Lung (tissue), 12 donors: Measurements from ENCODE around the gene RTN4IP1. TPM values are rescaled to one million over a fixed set of nuclear protein-coding genes. Genes with fewer than 3 reads are reported as not detected.

Experiments
- ATAC-seq: fragments of 200-7000 bp; cut with Tn5 transposase; one replicate; pipeline ENCODE4 v1.9.1; 2020; ENCODE audit warnings: moderate number of reproducible peaks; ENCODE audit not compliant: insufficient read depth, low FRiP score
- DNase-seq, 3 donors: peaks; one replicate each; pipeline ENCODE4 v3.0.0-alpha.2; 2013 to 2017
- H3K27ac ChIP-seq, 2 donors: one replicate each; pipeline ENCODE4 v1.5.1; 2013; ENCODE audit warnings: mild to moderate bottlenecking in 2 of 2, moderate library complexity in 2 of 2, control low read depth in 1 of 2, inconsistent platforms in 1 of 2, low read depth in 1 of 2, low read length in 1 of 2
- H3K27me3 ChIP-seq, 3 donors: one replicate each; pipeline ENCODE4 v1.5.1; 2013; ENCODE audit warnings: low read length in 2 of 3; ENCODE audit not compliant: control insufficient read depth in 3 of 3, insufficient read depth in 3 of 3
- H3K36me3 ChIP-seq, 4 donors: one replicate each; pipeline ENCODE4 v1.5.1; 2013; ENCODE audit warnings: low read length in 4 of 4, mild to moderate bottlenecking in 1 of 4, moderate library complexity in 1 of 4; ENCODE audit not compliant: control insufficient read depth in 4 of 4, insufficient read depth in 4 of 4
- H3K4me1 ChIP-seq, 5 donors: one replicate each; pipeline ENCODE4 v1.5.1; 2013; ENCODE audit warnings: low read length in 5 of 5, mild to moderate bottlenecking in 2 of 5, moderate library complexity in 1 of 5; ENCODE audit not compliant: control insufficient read depth in 5 of 5, insufficient read depth in 5 of 5
- H3K4me3 ChIP-seq: one replicate; pipeline ENCODE4 v1.5.1; 2013; ENCODE audit warnings: mild to moderate bottlenecking, control low read depth, moderate library complexity
- H3K9ac ChIP-seq, 2 donors: one replicate each; pipeline ENCODE4 v1.5.1; 2013; ENCODE audit warnings: low read length in 2 of 2, control low read depth in 1 of 2; ENCODE audit not compliant: insufficient read depth in 1 of 2
- H3K9me3 ChIP-seq, 4 donors: one replicate each; pipeline ENCODE4 v1.5.1; 2013; ENCODE audit warnings: low read length in 3 of 4, mild to moderate bottlenecking in 1 of 4, moderate library complexity in 1 of 4; ENCODE audit not compliant: control insufficient read depth in 4 of 4, insufficient read depth in 3 of 4
- CTCF ChIP-seq: IDR thresholded peaks from 2 replicates; pipeline ENCODE4 v1.5.1; 2012; ENCODE audit warnings: mild to moderate bottlenecking; ENCODE audit errors: control extremely low read depth, extremely low read depth
- WGBS, 2 donors: extraction: QIAGEN DNeasy Blood & Tissue Kit; methylation state at CpG; one replicate each; pipeline ENCODE4 v1.1.7; 2013; 5-methylcytosine and 5-hydroxymethylcytosine counted together
- polyA plus RNA-seq, 2 donors: library from polyadenylated mRNA; stranded (reverse); fragments of 200-250 nt; gene quantifications; one replicate each; pipeline ENCODE4 v1.2.1, GENCODE V29; 2013
- total RNA-seq, 2 donors: library from RNA; depleted of rRNA in 1 of 2; stranded (reverse); fragments of >200 nt in 1 of 2; gene quantifications; one replicate each; pipeline ENCODE4 v1.2.1, GENCODE V29; 2014 to 2021
- donor health status: control.
- donor health status: control.
- donor health status: Bipolar disorder and iron deficiency.
- donor health status: healthy.
- donor health status: DM: yes; HTN: yes; CAD: no.

RTN4IP1 gene
- total and polyA plus RNA-seq, 4 donors, result 2.8 to 5.6 (median 4.6) TPM

DNA sequence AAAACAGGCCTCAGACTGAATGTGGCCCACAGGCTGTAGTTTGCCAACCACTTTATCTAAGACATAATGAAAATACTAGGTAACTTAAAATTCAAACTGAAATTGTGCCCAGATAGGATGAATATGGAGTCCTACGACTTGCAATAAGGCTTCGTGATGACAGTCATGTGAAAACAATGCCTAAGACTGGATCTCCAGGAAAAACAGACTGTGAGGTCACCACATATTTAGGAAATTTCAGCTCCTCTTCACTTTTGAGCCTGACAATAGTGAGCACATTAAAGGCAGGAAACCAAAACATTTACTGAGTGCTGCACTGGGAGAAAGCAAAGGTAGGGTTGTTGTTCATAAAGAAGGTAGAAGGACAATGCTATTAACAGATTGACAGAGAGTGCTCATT, 50.0 kb downstream of the RTN4IP1 start:
- H3K27me3 ChIP-seq, result no peaks in the 10 kb centered on the region
- H3K4me3 ChIP-seq, result no peak overlapping the region
- H3K4me1 ChIP-seq, result no peaks in the 10 kb centered on the region
- H3K27ac ChIP-seq, result no peak overlapping the region
- no peak for ATAC-seq
- no peak for DNase-seq
- H3K36me3 ChIP-seq, result peaks cover 0 to 7% (median 2%) of the 10 kb centered on the region in 4 donors
- no peaks in the 10 kb centered on the region for H3K9me3 ChIP-seq
- H3K9ac ChIP-seq, result no peak overlapping the region
- TF ChIP-seq CTCF, result no peak
- WGBS, 2 donors, result 93 to 96% methylated on average over 2 of the region's 2 CpGs

GRCh38 chr6:106574741-106575458, 54.4 kb downstream of the RTN4IP1 start:
- Histone ChIP-seq H3K27me3 (no peaks in the 10 kb centered on the region), H3K9ac (no peak overlapping the region), H3K27ac (no peak overlapping the region), H3K36me3 (peaks cover 0 to 14% (median 0%) of the 10 kb centered on the region in 4 donors), H3K9me3 (no peaks in the 10 kb centered on the region), H3K4me3 (no peak overlapping the region), H3K4me1 (no peaks in the 10 kb centered on the region)
- TF ChIP-seq CTCF, result no peak
- ATAC-seq (peak; percentile 62), DNase-seq (no peak)
- WGBS, 2 donors, result 89% methylated on average over 16 of the region's 16 CpGs

- ATAC-seq (no peak), DNase-seq (no peak)
- Histone ChIP-seq H3K27ac (no peak overlapping the region), H3K27me3 (no peaks in the 10 kb centered on the region), H3K36me3 (peaks cover 0 to 14% (median 0%) of the 10 kb centered on the region in 4 donors), H3K4me1 (no peaks in the 10 kb centered on the region), H3K4me3 (no peak overlapping the region), H3K9ac (no peak overlapping the region), H3K9me3 (no peaks in the 10 kb centered on the region)
- TF ChIP-seq CTCF, result no peak
- 77 to 85% methylated on average over 6 of the region's 6 CpGs for WGBS, 2 donors
Measured at GRCh38 chr6:106572875-106573585, 56.3 kb downstream of the RTN4IP1 start.
